Bronchial epithelial cell (primary cell): ENCODE results near the gene LONP1. TPM values are rescaled to one million over a fixed set of nuclear protein-coding genes. Genes with fewer than 3 reads are reported as not detected.

Experiments
- DNase-seq: peaks from one replicate; pipeline ENCODE4 v3.0.0-alpha.2; 2010; ENCODE audit warnings: low read depth
- FAIRE-seq: peaks from 2 replicates; lab custom pipeline; 2011; peaks lifted over from hg19 to GRCh38; lab: Jason Lieb, UNC
- H3K27me3 ChIP-seq: 2 replicates; pipeline ENCODE4 v1.5.1; 2011; ENCODE audit warnings: low read length; ENCODE audit not compliant: control insufficient read depth, insufficient read depth
- H3K36me3 ChIP-seq: 2 replicates; pipeline ENCODE4 v1.5.1; 2011; ENCODE audit warnings: low read length; ENCODE audit not compliant: control insufficient read depth, insufficient read depth
- H3K4me3 ChIP-seq: 2 replicates; pipeline ENCODE4 v1.5.1; 2011; ENCODE audit warnings: mild to moderate bottlenecking, low read depth, low read length, control low read depth
- total RNA-seq: library from RNA; depleted of rRNA; stranded (reverse); fragments of >200 nt; gene quantifications from 2 replicates; pipeline ENCODE4 v1.2.1, GENCODE V29; 2014
- TF ChIP-seq, protein P1 (sequence below): IDR thresholded peaks from 2 replicates; pipeline ENCODE4 v1.5.1; 2011; ENCODE audit warnings: mild to moderate bottlenecking, moderate library complexity, low read length, control low read depth, inconsistent platforms; ENCODE audit not compliant: insufficient read depth, severe bottlenecking

The LONP1 gene
- total RNA-seq, 1 donor from 2014 or later = 220 TPM

DNA sequence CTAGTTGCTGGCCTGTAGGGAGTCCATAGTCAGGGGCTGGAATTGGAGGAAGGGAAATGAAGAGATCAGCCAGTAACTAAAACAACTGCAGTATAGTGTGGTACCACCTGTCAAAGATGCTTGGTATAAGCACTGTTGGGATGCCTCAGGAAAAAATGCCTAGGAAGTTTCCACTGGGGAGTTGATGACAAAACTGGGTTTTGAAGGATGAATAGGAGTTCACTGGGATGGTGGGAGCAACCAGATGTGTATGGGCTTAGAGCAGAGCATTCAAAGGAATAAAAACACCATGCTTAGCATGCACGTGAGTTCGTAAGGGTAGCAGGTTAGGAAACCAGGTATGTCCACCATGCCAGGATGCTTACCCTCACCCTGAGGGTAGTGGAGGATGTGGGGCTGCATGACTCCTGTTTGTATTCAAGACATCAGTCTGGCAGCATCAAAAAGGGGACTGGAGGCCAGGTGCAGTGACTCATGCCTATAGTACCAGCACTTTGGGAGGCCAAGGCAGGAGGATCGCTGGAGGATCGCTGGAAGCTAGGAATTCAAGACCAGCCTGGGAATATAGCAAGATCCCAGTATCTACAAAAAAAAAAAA lies 7.6 kb upstream of the LONP1 start:
- Histone ChIP-seq H3K4me3 (no peak overlapping the region), H3K36me3 (no peaks in the 10 kb centered on the region), H3K27me3 (no peaks in the 10 kb centered on the region)
- no peak for DNase-seq
- TF ChIP-seq, protein P1, sequence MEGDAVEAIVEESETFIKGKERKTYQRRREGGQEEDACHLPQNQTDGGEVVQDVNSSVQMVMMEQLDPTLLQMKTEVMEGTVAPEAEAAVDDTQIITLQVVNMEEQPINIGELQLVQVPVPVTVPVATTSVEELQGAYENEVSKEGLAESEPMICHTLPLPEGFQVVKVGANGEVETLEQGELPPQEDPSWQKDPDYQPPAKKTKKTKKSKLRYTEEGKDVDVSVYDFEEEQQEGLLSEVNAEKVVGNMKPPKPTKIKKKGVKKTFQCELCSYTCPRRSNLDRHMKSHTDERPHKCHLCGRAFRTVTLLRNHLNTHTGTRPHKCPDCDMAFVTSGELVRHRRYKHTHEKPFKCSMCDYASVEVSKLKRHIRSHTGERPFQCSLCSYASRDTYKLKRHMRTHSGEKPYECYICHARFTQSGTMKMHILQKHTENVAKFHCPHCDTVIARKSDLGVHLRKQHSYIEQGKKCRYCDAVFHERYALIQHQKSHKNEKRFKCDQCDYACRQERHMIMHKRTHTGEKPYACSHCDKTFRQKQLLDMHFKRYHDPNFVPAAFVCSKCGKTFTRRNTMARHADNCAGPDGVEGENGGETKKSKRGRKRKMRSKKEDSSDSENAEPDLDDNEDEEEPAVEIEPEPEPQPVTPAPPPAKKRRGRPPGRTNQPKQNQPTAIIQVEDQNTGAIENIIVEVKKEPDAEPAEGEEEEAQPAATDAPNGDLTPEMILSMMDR = no peak
- FAIRE-seq = no peak

DNA sequence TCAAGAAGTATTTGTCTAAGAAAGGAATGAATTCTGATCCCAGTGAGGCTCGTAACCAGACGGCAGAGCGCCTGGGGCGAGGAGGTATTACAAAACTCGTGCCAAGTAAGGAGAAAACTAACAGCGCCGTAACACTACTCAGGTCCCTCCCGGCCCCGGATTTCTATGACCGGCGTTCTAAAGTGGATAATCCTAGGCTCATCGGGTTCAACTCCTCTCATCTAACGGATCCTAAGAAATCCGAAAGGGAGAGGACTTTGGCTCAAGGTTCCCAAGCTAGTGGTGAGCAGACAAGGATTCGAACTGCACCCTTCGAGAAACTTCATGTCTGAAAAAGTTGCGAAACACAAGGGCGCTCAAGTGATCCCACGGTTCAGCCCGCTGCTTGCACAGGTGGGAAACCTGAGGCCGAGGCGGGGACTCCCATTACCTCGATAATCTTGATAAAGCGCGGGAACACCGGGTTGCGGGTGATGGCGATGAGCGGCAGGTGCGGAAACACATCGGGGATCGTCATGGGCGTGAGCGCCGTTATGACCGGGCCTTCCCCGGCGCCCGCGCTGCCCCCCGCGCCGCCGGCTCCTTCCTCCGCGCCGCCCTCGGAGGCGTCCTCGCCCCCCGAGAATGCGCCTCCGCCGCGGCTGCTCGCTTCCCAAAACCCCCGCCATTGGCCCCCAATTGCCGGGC lies 529 bp downstream of the LONP1 start:
- Histone ChIP-seq H3K27me3 (no peaks in the 10 kb centered on the region), H3K4me3 (peak overlapping the region; percentile 89), H3K36me3 (peaks cover 3% of the 10 kb centered on the region)
- TF ChIP-seq, protein P1 = no peak
- DNase-seq (peak; percentile 37), FAIRE-seq (no peak)

DNA sequence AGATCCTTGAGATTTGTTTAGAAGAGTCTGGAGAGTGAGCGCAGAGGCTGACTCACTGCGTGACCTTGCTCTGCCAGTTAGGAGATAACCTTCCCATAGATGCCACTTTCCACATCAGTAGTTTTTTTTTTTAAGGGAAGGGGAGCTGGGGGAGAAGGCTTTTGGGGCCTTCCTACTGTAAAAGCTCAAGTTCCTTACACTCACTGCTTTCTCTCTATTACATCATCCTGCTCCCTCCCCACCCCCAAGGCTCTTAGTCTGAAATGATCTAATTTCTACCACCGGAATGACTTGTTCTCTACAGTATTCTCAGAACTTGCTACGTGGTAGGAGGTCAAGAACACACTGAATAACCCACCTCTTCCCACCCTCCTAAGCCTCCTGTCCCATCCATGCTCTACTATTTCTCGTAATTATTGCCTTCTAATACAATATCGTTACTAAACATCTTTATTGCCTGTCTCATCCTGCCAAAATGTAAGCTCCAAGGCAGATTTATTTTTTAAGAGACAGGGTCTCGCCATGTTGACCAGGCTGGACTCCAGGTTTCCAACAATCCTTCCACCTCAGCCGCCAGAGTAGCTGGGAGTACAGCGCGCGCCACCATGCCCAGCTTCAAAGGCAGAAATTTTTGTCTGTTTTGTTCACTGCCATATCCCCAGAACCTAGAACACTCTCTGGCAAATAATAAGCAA lies 1.2 kb downstream of the LONP1 start:
- DNase-seq (peak; percentile 78), FAIRE-seq (no peak)
- H3K4me3 ChIP-seq = peak overlapping the region; percentile 89
- no peaks in the 10 kb centered on the region for H3K27me3 ChIP-seq
- TF ChIP-seq, protein P1 = no peak
- peaks cover 7% of the 10 kb centered on the region for H3K36me3 ChIP-seq

DNA sequence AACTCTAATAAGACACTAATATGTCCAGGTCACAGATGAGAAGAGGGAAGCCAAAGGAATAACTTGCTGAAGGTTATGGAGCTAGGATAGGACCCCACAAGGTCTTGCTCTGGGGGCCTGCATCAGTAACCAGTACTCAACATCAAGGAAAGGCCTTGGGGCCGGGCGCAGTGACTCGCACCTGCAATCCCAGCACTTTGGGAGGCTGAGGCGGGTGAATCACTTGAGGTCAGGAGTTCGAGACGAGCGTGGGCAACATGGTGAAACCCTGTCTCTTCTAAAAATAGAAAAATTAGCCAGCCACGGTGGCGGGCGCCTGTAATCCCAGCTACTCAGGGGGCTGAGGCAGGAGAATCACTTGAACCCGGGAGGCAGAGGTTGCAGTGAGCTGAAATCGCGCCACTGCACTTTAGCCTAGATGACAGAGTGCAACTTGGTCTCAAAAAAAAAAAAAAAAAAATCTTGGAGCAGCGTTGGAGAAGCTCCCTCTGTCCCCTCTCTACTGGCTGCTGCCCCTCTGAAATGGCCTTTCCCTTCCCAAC lies 1.8 kb downstream of the LONP1 start:
- FAIRE-seq (no peak), DNase-seq (peak; percentile 35)
- TF ChIP-seq, protein P1 = no peak
- Histone ChIP-seq H3K4me3 (peak overlapping the region; percentile 89), H3K27me3 (no peaks in the 10 kb centered on the region), H3K36me3 (peaks cover 12% of the 10 kb centered on the region)

DNA sequence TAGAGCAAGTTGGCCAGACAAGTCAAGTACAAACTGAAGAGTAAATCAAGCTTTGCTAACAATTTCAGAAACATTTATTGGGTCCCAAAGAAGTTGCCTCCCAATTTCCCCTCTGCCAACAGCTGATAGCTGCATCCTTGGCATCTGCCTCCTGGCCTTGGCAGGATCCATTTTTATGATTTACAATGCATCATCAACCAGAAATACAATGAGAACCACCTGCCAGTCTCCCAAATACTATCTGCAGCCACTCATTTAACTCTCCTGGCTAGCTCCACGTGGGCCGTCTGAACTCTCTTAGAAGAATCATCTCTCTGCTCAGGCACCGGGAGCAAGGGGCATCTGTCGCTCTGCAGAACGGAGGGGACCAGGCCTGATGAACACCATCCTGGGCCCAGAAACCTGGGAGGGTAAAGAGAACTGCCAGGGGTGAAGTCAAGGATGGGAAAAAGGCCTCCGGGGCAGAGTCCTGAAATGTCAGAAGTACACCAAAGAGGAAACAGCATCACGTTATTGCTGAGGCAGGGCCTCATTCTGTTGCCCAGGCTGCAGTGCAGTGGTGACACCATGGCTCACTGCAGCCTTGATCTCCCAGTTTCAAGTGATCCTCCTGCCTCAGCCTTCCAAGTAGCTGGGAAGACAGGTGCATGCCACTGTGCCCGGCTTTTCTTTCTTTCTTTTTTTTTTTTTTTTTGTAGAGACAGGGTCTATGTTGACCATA lies 2.6 kb downstream of the LONP1 start:
- Histone ChIP-seq H3K36me3 (peaks cover 18% of the 10 kb centered on the region), H3K27me3 (no peaks in the 10 kb centered on the region), H3K4me3 (no peak overlapping the region)
- DNase-seq = no peak
- FAIRE-seq = no peak
- TF ChIP-seq, protein P1 = no peak
